ENCODE results near the gene SUMO3. TPM values are rescaled to one million over a fixed set of nuclear protein-coding genes. Genes with fewer than 3 reads are reported as not detected.

The SUMO3 gene
- total and polyA plus RNA-seq, 4 donors, result 35.1 to 51.0 (median 40.6) TPM

GRCh38 chr21:44847261-44848056 is 29.6 kb upstream of the SUMO3 start (continued):
- TF ChIP-seq CTCF (IDR thresholded peaks at IDR 0.05; ENCODE audit: low read depth, low read length, missing input control), result no peak
- no peak for TF ChIP-seq EGR1 (IDR thresholded peaks at IDR 0.05; ENCODE audit: low read depth in 2 of 2)
- TF ChIP-seq FOXA2 (IDR thresholded peaks at IDR 0.05), result no peak

GRCh38 chr21:44846485-44847260 is 28.8 kb upstream of the SUMO3 start:
- Histone ChIP-seq H3K9ac (ENCODE audit: low read depth in 1 of 2, low read length in 2 of 2) (no peak overlapping the region), H3K4me3 (ENCODE audit: low read depth in 1 of 3, low read length in 3 of 3) (no peak overlapping the region), H3K27me3 (ENCODE audit: control insufficient read depth in 4 of 4, insufficient read depth in 4 of 4, low read length in 3 of 4) (no peaks in the 10 kb centered on the region), H3K9me3 (ENCODE audit: control insufficient read depth in 4 of 4, low read length in 3 of 4) (no peaks in the 10 kb centered on the region), H3K36me3 (ENCODE audit: control insufficient read depth in 4 of 4, insufficient read depth in 3 of 4, low read depth in 1 of 4, low read length in 3 of 4) (peaks cover 5 to 26% (median 19%) of the 10 kb centered on the region in 4 donors), H3K27ac (ENCODE audit: low read depth in 1 of 2, low read length in 2 of 2) (no peak overlapping the region), H3K4me1 (ENCODE audit: control insufficient read depth in 4 of 4, insufficient read depth in 4 of 4, low read length in 3 of 4) (peaks cover 2 to 19% (median 10%) of the 10 kb centered on the region in 4 donors)
- 46% methylated on average over 27 of the region's 27 CpGs for WGBS
- DNase-seq (ENCODE audit: low spot score), result no peak
- TF ChIP-seq RXRA (IDR thresholded peaks at IDR 0.05), result no peak
- TF ChIP-seq FOXA2 (IDR thresholded peaks at IDR 0.05), result no peak
- TF ChIP-seq GABPA (IDR thresholded peaks at IDR 0.05 in 1 of 2, conservative IDR thresholded peaks at IDR 0.05 in 1 of 2), result no peak
- TF ChIP-seq RAD21 (IDR thresholded peaks at IDR 0.05), result no peak
- TF ChIP-seq HNF4G (IDR thresholded peaks at IDR 0.05), result no peak
- peak; percentile 18 to 26 for TF ChIP-seq HNF4A (conservative IDR thresholded peaks at IDR 0.05)
- no peak for TF ChIP-seq MAX (IDR thresholded peaks at IDR 0.05)

- TF ChIP-seq HNF4G (IDR thresholded peaks at IDR 0.05), result no peak
- no peak for TF ChIP-seq HNF4A (conservative IDR thresholded peaks at IDR 0.05)
- no peak for TF ChIP-seq FOXA1 (IDR thresholded peaks at IDR 0.05)
- TF ChIP-seq EGR1 (IDR thresholded peaks at IDR 0.05; ENCODE audit: low read depth in 2 of 2), result no peak
- no peak for TF ChIP-seq TAF1 (conservative IDR thresholded peaks at IDR 0.05)
- no peak for TF ChIP-seq YY1 (IDR thresholded peaks at IDR 0.05)
- no peak for TF ChIP-seq FOXA2 (IDR thresholded peaks at IDR 0.05)
- no peak for TF ChIP-seq REST (IDR thresholded peaks at IDR 0.05)
- WGBS, result 61% methylated on average over 1 of the region's 1 CpG
- Histone ChIP-seq H3K4me1 (ENCODE audit: control insufficient read depth in 4 of 4, insufficient read depth in 4 of 4, low read length in 3 of 4) (peaks cover 2 to 19% (median 10%) of the 10 kb centered on the region in 4 donors), H3K27me3 (ENCODE audit: control insufficient read depth in 4 of 4, insufficient read depth in 4 of 4, low read length in 3 of 4) (no peaks in the 10 kb centered on the region), H3K27ac (ENCODE audit: low read depth in 1 of 2, low read length in 2 of 2) (no peak overlapping the region), H3K9ac (ENCODE audit: low read depth in 1 of 2, low read length in 2 of 2) (no peak overlapping the region), H3K4me3 (ENCODE audit: low read depth in 1 of 3, low read length in 3 of 3) (no peak overlapping the region), H3K9me3 (ENCODE audit: control insufficient read depth in 4 of 4, low read length in 3 of 4) (no peaks in the 10 kb centered on the region), H3K36me3 (ENCODE audit: control insufficient read depth in 4 of 4, insufficient read depth in 3 of 4, low read depth in 1 of 4, low read length in 3 of 4) (peaks cover 4 to 23% (median 18%) of the 10 kb centered on the region in 4 donors)
- DNase-seq (ENCODE audit: low spot score), result no peak
These were observed 28.3 kb upstream of the SUMO3 start for GRCh38 chr21:44846224-44846484.
